Measurements from ENCODE around the gene SPANXA1. TPM values are rescaled to one million over a fixed set of nuclear protein-coding genes. Genes with fewer than 3 reads are reported as not detected.
"Not testable (repeated sequence)": the region's sequence is repeated elsewhere in the genome, so short reads cannot be mapped to it uniquely, and the experiment has no call there.

SPANXA1 gene, protein sequence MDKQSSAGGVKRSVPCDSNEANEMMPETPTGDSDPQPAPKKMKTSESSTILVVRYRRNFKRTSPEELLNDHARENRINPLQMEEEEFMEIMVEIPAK
- total RNA-seq (not detected), polyA plus RNA-seq (ENCODE audit: insufficient read length in 2 of 2) (not detected)
- long read RNA-seq, donor 1: 0 reads
- long read RNA-seq, donor 2: 0 reads
- long read RNA-seq, donor 3: 0 reads
- long read RNA-seq, donor 4: 0 reads

DNA sequence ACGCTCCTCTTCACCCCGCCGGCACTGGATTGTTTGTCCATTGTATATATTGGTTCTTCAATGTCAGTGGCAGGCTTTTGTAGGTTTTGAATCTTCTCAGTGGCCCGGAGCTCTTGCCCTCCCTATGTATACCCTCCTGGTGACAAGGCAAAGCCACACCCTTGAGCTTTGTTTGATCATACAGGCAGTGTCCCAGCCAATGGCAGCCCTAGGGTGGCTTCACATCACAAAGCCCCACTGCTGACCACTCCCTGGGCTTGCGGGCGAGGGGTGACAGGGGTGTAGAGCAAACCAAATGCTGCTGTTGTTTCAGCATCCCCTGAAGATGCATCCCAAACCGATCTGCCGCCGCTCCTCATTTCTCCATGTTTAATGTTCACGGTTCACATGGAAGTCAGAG, at the start of gene SPANXA1:
SPANXA1 (minus strand) TSS at position 101 of the 400 bp plus-strand sequence; CDS start at position 41, 60 bp downstream.
- not testable (repeated sequence) for DNase-seq (ENCODE audit: low read depth in 4 of 6, low spot score in 6 of 6); H3K36me3 ChIP-seq (ENCODE audit: control insufficient read depth, insufficient read depth, low read length); H3K4me3 ChIP-seq (ENCODE audit: low read depth, low read length); H3K4me1 ChIP-seq (ENCODE audit: control insufficient read depth, insufficient read depth, low read length); H3K9me3 ChIP-seq (ENCODE audit: control insufficient read depth, insufficient read depth, low read length); H3K27me3 ChIP-seq (ENCODE audit: control insufficient read depth, insufficient read depth, low read length); H3K27ac ChIP-seq (ENCODE audit: low read depth, low read length)
- no CpG with 5 or more reads among the region's 10 CpGs for WGBS (ENCODE audit: insufficient coverage)

- DNase-seq (ENCODE audit: low read depth in 4 of 6, low spot score in 6 of 6): no peak
- Histone ChIP-seq H3K9me3 (ENCODE audit: control insufficient read depth, insufficient read depth, low read length) (no peaks in the 10 kb centered on the region), H3K27me3 (ENCODE audit: control insufficient read depth, insufficient read depth, low read length) (no peaks in the 10 kb centered on the region), H3K27ac (ENCODE audit: low read depth, low read length) (no peak overlapping the region), H3K4me3 (ENCODE audit: low read depth, low read length) (no peak overlapping the region), H3K4me1 (ENCODE audit: control insufficient read depth, insufficient read depth, low read length) (no peaks in the 10 kb centered on the region), H3K36me3 (ENCODE audit: control insufficient read depth, insufficient read depth, low read length) (no peaks in the 10 kb centered on the region)
Observed at GRCh38 chrX:141632124-141632523, 47.6 kb upstream of the SPANXA1 start.

GRCh38 chrX:141619336-141619735, 34.8 kb upstream of the SPANXA1 start:
- no peak for DNase-seq (ENCODE audit: low read depth in 4 of 6, low spot score in 6 of 6)
- 60% methylated on average over 2 of the region's 2 CpGs for WGBS (ENCODE audit: insufficient coverage)
- no peaks in the 10 kb centered on the region for H3K27me3 ChIP-seq (ENCODE audit: control insufficient read depth, insufficient read depth, low read length)
- H3K9me3 ChIP-seq (ENCODE audit: control insufficient read depth, insufficient read depth, low read length): no peaks in the 10 kb centered on the region
- no peaks in the 10 kb centered on the region for H3K4me1 ChIP-seq (ENCODE audit: control insufficient read depth, insufficient read depth, low read length)
- H3K36me3 ChIP-seq (ENCODE audit: control insufficient read depth, insufficient read depth, low read length): no peaks in the 10 kb centered on the region
- no peak overlapping the region for H3K27ac ChIP-seq (ENCODE audit: low read depth, low read length)
- no peak overlapping the region for H3K4me3 ChIP-seq (ENCODE audit: low read depth, low read length)

- no peak for DNase-seq (ENCODE audit: low read depth in 4 of 6, low spot score in 6 of 6)
- no peak overlapping the region for H3K4me3 ChIP-seq (ENCODE audit: low read depth, low read length)
Observed at GRCh38 chrX:141609111-141609510, 24.6 kb upstream of the SPANXA1 start.

GRCh38 chrX:141589408-141589807, 4.9 kb upstream of the SPANXA1 start, which contains the start of gene SPANXA2:
Gene SPANXA2, plus strand, starts transcription at chrX:141589708. Its CDS starts 60 bp downstream, at chrX:141589768.
- not testable (repeated sequence) for H3K27ac ChIP-seq (ENCODE audit: low read depth, low read length); H3K4me1 ChIP-seq (ENCODE audit: control insufficient read depth, insufficient read depth, low read length); H3K4me3 ChIP-seq (ENCODE audit: low read depth, low read length); DNase-seq (ENCODE audit: low read depth in 4 of 6, low spot score in 6 of 6); H3K27me3 ChIP-seq (ENCODE audit: control insufficient read depth, insufficient read depth, low read length); H3K9me3 ChIP-seq (ENCODE audit: control insufficient read depth, insufficient read depth, low read length); H3K36me3 ChIP-seq (ENCODE audit: control insufficient read depth, insufficient read depth, low read length)
- WGBS (ENCODE audit: insufficient coverage): no CpG with 5 or more reads among the region's 10 CpGs

More at GRCh38 chrX:141609111-141609510, 24.6 kb upstream of the SPANXA1 start:
- no peaks in the 10 kb centered on the region for H3K27me3 ChIP-seq (ENCODE audit: control insufficient read depth, insufficient read depth, low read length)
- no peaks in the 10 kb centered on the region for H3K4me1 ChIP-seq (ENCODE audit: control insufficient read depth, insufficient read depth, low read length)
- no peaks in the 10 kb centered on the region for H3K9me3 ChIP-seq (ENCODE audit: control insufficient read depth, insufficient read depth, low read length)
- no peak overlapping the region for H3K27ac ChIP-seq (ENCODE audit: low read depth, low read length)
- WGBS (ENCODE audit: insufficient coverage): 100% methylated on average over 1 of the region's 1 CpG
- no peaks in the 10 kb centered on the region for H3K36me3 ChIP-seq (ENCODE audit: control insufficient read depth, insufficient read depth, low read length)

GRCh38 chrX:141542551-141542950, 42.0 kb downstream of the SPANXA1 start:
- H3K4me3 ChIP-seq (ENCODE audit: low read depth, low read length); H3K27ac ChIP-seq (ENCODE audit: low read depth, low read length); H3K9me3 ChIP-seq (ENCODE audit: control insufficient read depth, insufficient read depth, low read length); H3K36me3 ChIP-seq (ENCODE audit: control insufficient read depth, insufficient read depth, low read length); H3K4me1 ChIP-seq (ENCODE audit: control insufficient read depth, insufficient read depth, low read length); H3K27me3 ChIP-seq (ENCODE audit: control insufficient read depth, insufficient read depth, low read length); DNase-seq (ENCODE audit: low read depth in 4 of 6, low spot score in 6 of 6): not testable (repeated sequence)
- WGBS (ENCODE audit: insufficient coverage): no CpG with 5 or more reads among the region's 16 CpGs

Other genes starting within 250 kb of the SPANXA1 start
- not detected for gene SPANXA2, start 5.0 kb upstream of the SPANXA1 start, total RNA-seq
- not detected for gene SPANXA2, start 5.0 kb upstream of the SPANXA1 start, polyA plus RNA-seq (ENCODE audit: insufficient read length in 2 of 2)
- gene SPANXD, start 114.0 kb upstream of the SPANXA1 start, total RNA-seq: not detected
- not detected for gene SPANXD, start 114.0 kb upstream of the SPANXA1 start, polyA plus RNA-seq (ENCODE audit: insufficient read length in 2 of 2)

Data from spinal cord (tissue), 10 donors.